Activated naive CD4-positive, alpha-beta T cell treated with anti-CD3 and anti-CD28 coated beads, Interleukin-2, amount 50 U/mL, for 24 hours (primary cell): ENCODE results near the gene LEP.
A peak's percentile ranks its signal among the peaks of the same experiment; 100 is the strongest.

Experiments
- H3K27ac Mint-ChIP-seq: one replicate; pipeline ENCODE4 v1.8.0; 2021; ENCODE audit warnings: mild to moderate bottlenecking, mixed read lengths
- H3K27me3 Mint-ChIP-seq: one replicate; pipeline ENCODE4 v1.8.0; 2021; ENCODE audit warnings: mixed read lengths
- H3K36me3 Mint-ChIP-seq: one replicate; pipeline ENCODE4 v1.8.0; 2021; ENCODE audit warnings: mixed read lengths
- H3K4me1 Mint-ChIP-seq: one replicate; pipeline ENCODE4 v1.8.0; 2021; ENCODE audit warnings: mixed read lengths
- H3K4me3 Mint-ChIP-seq: one replicate; pipeline ENCODE4 v1.8.0; 2021; ENCODE audit warnings: mild to moderate bottlenecking, mixed read lengths
- H3K9me3 Mint-ChIP-seq: one replicate; pipeline ENCODE4 v1.8.0; 2021; ENCODE audit warnings: mixed read lengths

LEP gene

GRCh38 chr7:128257458-128257857 lies 16.4 kb downstream of the LEP start:
- H3K36me3 Mint-ChIP-seq = no peaks in the 10 kb centered on the region
- peaks cover 3% of the 10 kb centered on the region for H3K27me3 Mint-ChIP-seq
- H3K4me1 Mint-ChIP-seq = no peaks in the 10 kb centered on the region
- no peak overlapping the region for H3K4me3 Mint-ChIP-seq
- H3K27ac Mint-ChIP-seq = no peak overlapping the region
- H3K9me3 Mint-ChIP-seq = no peaks in the 10 kb centered on the region

- Mint-ChIP-seq H3K9me3 (no peaks in the 10 kb centered on the region), H3K4me3 (no peak overlapping the region), H3K27ac (no peak overlapping the region), H3K27me3 (peaks cover 3% of the 10 kb centered on the region), H3K36me3 (no peaks in the 10 kb centered on the region), H3K4me1 (no peaks in the 10 kb centered on the region)
These were observed 18.3 kb downstream of the LEP start for GRCh38 chr7:128259131-128260061.

- Mint-ChIP-seq H3K9me3 (no peaks in the 10 kb centered on the region), H3K27ac (no peak overlapping the region), H3K4me1 (no peaks in the 10 kb centered on the region), H3K4me3 (no peak overlapping the region), H3K27me3 (peaks cover 3% of the 10 kb centered on the region), H3K36me3 (no peaks in the 10 kb centered on the region)
These were observed 19.2 kb downstream of the LEP start for GRCh38 chr7:128260069-128260795.

- no peaks in the 10 kb centered on the region for H3K36me3 Mint-ChIP-seq
- H3K4me3 Mint-ChIP-seq = no peak overlapping the region
- no peaks in the 10 kb centered on the region for H3K9me3 Mint-ChIP-seq
- no peaks in the 10 kb centered on the region for H3K4me1 Mint-ChIP-seq
- H3K27ac Mint-ChIP-seq = no peak overlapping the region
- peaks cover 3% of the 10 kb centered on the region for H3K27me3 Mint-ChIP-seq
These were observed 21.4 kb downstream of the LEP start for GRCh38 chr7:128262273-128263028.

GRCh38 chr7:128263420-128263819 lies 22.3 kb downstream of the LEP start:
- no peaks in the 10 kb centered on the region for H3K4me1 Mint-ChIP-seq
- H3K9me3 Mint-ChIP-seq = no peaks in the 10 kb centered on the region
- peaks cover 5% of the 10 kb centered on the region for H3K27me3 Mint-ChIP-seq
- no peak overlapping the region for H3K27ac Mint-ChIP-seq
- H3K4me3 Mint-ChIP-seq = no peak overlapping the region
- no peaks in the 10 kb centered on the region for H3K36me3 Mint-ChIP-seq

GRCh38 chr7:128264477-128264876 lies 23.4 kb downstream of the LEP start:
- H3K36me3 Mint-ChIP-seq = no peaks in the 10 kb centered on the region
- H3K27ac Mint-ChIP-seq = no peak overlapping the region
- no peaks in the 10 kb centered on the region for H3K9me3 Mint-ChIP-seq
- H3K27me3 Mint-ChIP-seq = peaks cover 9% of the 10 kb centered on the region
- no peaks in the 10 kb centered on the region for H3K4me1 Mint-ChIP-seq
- no peak overlapping the region for H3K4me3 Mint-ChIP-seq

DNA sequence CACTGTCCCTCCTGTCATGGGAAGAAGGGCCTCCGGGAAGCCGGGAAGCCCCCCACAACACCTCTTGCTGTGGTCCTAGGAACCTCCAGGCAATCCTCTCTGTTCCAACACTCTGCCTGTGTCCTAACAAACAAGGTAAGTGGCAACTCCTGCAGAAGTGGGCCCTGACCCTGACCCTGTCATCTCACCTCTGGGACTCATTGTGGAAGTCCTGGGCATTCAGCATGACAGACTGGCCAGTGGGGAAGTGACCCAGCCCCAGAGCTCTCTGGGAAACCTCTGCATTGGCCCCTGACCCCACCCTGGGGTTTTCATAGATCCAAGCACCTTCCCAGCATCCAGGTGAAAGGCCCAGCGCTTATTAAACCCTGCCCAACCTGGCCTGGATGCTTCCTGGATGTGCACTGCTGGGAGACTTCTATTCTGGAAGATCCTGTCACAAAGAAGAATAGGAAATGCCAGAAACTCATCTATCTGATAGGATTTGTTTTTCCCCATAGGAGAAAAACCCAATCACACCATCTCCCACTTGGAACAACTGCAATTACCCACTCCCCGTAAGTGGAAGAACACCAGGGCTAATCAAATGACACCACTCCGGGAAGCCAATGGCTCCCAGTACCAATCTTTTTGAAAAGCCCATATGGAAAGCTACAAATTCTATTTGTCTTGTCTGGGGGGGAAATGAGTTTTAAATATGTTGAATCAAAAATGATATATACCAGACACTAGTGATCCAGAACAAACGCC lies 24.3 kb downstream of the LEP start:
- Mint-ChIP-seq H3K27ac (no peak overlapping the region), H3K4me1 (no peaks in the 10 kb centered on the region), H3K4me3 (no peak overlapping the region)

DNA sequence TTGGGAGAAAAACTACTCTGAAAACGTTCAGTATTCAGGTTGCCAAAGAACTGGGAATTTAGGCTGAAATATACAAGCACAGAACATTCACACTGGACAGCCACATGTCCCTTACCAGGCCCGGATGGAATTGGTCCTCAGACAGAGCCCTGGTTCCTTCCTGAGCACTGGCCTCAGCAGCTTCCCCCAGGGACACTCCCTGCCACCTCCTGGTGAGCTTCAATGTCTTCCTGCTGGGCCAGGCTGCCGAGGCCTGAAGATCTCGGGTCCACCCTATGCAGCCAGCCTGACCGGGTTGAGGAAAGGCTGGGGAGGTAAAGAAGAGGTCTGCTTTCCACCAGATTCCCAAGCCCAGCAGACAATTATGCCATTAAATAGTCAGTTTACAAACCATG lies 24.8 kb downstream of the LEP start:
- Mint-ChIP-seq H3K27me3 (peaks cover 14% of the 10 kb centered on the region), H3K4me1 (no peaks in the 10 kb centered on the region), H3K27ac (no peak overlapping the region), H3K9me3 (no peaks in the 10 kb centered on the region), H3K36me3 (no peaks in the 10 kb centered on the region), H3K4me3 (no peak overlapping the region)

More for the DNA sequence above, 24.3 kb downstream of the LEP start:
- Mint-ChIP-seq H3K9me3 (no peaks in the 10 kb centered on the region), H3K36me3 (no peaks in the 10 kb centered on the region), H3K27me3 (peaks cover 13% of the 10 kb centered on the region)

GRCh38 chr7:128266529-128266882 lies 25.4 kb downstream of the LEP start:
- H3K4me1 Mint-ChIP-seq = peaks cover 3% of the 10 kb centered on the region
- H3K27ac Mint-ChIP-seq = no peak overlapping the region
- peaks cover 17% of the 10 kb centered on the region for H3K27me3 Mint-ChIP-seq
- no peaks in the 10 kb centered on the region for H3K36me3 Mint-ChIP-seq
- H3K9me3 Mint-ChIP-seq = no peaks in the 10 kb centered on the region
- no peak overlapping the region for H3K4me3 Mint-ChIP-seq

GRCh38 chr7:128266883-128267594 lies 26.0 kb downstream of the LEP start:
- H3K4me3 Mint-ChIP-seq = no peak overlapping the region
- no peaks in the 10 kb centered on the region for H3K9me3 Mint-ChIP-seq
- H3K27ac Mint-ChIP-seq = no peak overlapping the region
- no peaks in the 10 kb centered on the region for H3K36me3 Mint-ChIP-seq
- peaks cover 16% of the 10 kb centered on the region for H3K27me3 Mint-ChIP-seq
- H3K4me1 Mint-ChIP-seq = peaks cover 3% of the 10 kb centered on the region

GRCh38 chr7:128267595-128267924 lies 26.5 kb downstream of the LEP start:
- peaks cover 16% of the 10 kb centered on the region for H3K27me3 Mint-ChIP-seq
- no peak overlapping the region for H3K27ac Mint-ChIP-seq
- H3K36me3 Mint-ChIP-seq = no peaks in the 10 kb centered on the region

DNA sequence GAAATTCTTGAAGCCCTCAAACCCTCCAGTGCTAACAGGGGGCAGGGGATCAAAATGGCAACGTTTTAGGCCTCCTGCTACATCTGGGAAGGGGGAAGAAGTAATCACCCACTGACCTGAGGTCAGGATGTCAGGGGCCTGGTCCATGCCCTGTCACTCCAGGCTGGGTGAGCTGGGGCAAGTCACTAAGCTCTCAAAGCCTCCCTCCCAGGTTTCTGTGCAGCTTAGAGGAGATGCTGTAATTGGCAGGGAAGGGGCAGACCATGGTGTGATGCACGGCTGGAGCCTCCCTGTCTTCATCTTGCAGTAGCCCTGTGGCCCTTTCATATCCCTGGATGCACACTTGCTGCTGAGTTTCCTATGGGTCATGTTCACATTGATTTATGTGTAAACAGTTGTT lies 27.2 kb downstream of the LEP start:
- Mint-ChIP-seq H3K9me3 (no peaks in the 10 kb centered on the region), H3K36me3 (no peaks in the 10 kb centered on the region), H3K27me3 (peaks cover 20% of the 10 kb centered on the region), H3K4me3 (no peak overlapping the region), H3K4me1 (peaks cover 3% of the 10 kb centered on the region), H3K27ac (no peak overlapping the region)

More at GRCh38 chr7:128267595-128267924, 26.5 kb downstream of the LEP start:
- Mint-ChIP-seq H3K9me3 (no peaks in the 10 kb centered on the region), H3K4me1 (peaks cover 3% of the 10 kb centered on the region), H3K4me3 (no peak overlapping the region)

- H3K9me3 Mint-ChIP-seq = no peaks in the 10 kb centered on the region
- no peak overlapping the region for H3K4me3 Mint-ChIP-seq
- no peak overlapping the region for H3K27ac Mint-ChIP-seq
- peaks cover 20% of the 10 kb centered on the region for H3K27me3 Mint-ChIP-seq
- H3K36me3 Mint-ChIP-seq = no peaks in the 10 kb centered on the region
- H3K4me1 Mint-ChIP-seq = peaks cover 3% of the 10 kb centered on the region
These were observed 29.8 kb downstream of the LEP start for GRCh38 chr7:128270826-128271272.

GRCh38 chr7:128271471-128271941 lies 30.4 kb downstream of the LEP start:
- Mint-ChIP-seq H3K27me3 (peaks cover 20% of the 10 kb centered on the region), H3K9me3 (no peaks in the 10 kb centered on the region), H3K4me1 (peaks cover 3% of the 10 kb centered on the region), H3K36me3 (no peaks in the 10 kb centered on the region), H3K4me3 (peak overlapping the region; percentile 34), H3K27ac (no peak overlapping the region)
